HepG2 (cell line): ENCODE data around the gene SEC11A. TPM values are rescaled to one million over a fixed set of nuclear protein-coding genes. Genes with fewer than 3 reads are reported as not detected.

ENCODE experiments used
- CENPX ChIP-seq: sonication (generic); formaldehyde crosslinking; IDR thresholded peaks from 2 replicates; pipeline ENCODE4 v1.9.0; 2021; ENCODE audit warnings: mild to moderate bottlenecking, missing genetic modification reagents, moderate library complexity
- CTCF ChIP-seq: sonication (generic); formaldehyde crosslinking; IDR thresholded peaks from 2 replicates; pipeline ENCODE4 v1.5.0; 2020; ENCODE audit warnings: mild to moderate bottlenecking, missing genetic modification reagents, moderate library complexity
- E2F5 ChIP-seq: sonication (generic); formaldehyde crosslinking; conservative IDR thresholded peaks from 2 replicates; pipeline ENCODE4 v1.4.0; 2020; ENCODE audit warnings: missing genetic modification reagents
- ELF3 ChIP-seq: IDR thresholded peaks from 2 replicates; pipeline ENCODE4 v1.6.1; 2016; ENCODE audit warnings: missing genetic modification reagents, missing compliant biosample characterization
- HNRNPL ChIP-seq: fragments of 200-400 bp; formaldehyde crosslinking; IDR thresholded peaks from 2 replicates; pipeline ENCODE4 v1.6.1; 2017; ENCODE audit warnings: mild to moderate bottlenecking, low read depth, low read length
- ISX ChIP-seq: sonication (generic); formaldehyde crosslinking; conservative IDR thresholded peaks from 2 replicates; pipeline ENCODE4 v1.5.0; 2020; ENCODE audit warnings: missing genetic modification reagents
- NFYC ChIP-seq: IDR thresholded peaks from 2 replicates; pipeline ENCODE4 v1.6.1; 2016; ENCODE audit warnings: missing genetic modification reagents, missing compliant biosample characterization
- PTBP1 ChIP-seq: fragments of 200-400 bp; formaldehyde crosslinking; IDR thresholded peaks from 2 replicates; pipeline ENCODE4 v1.6.1; 2018; ENCODE audit warnings: low read length, low read depth; ENCODE audit not compliant: poor library complexity, severe bottlenecking
- REPIN1 ChIP-seq: sonication (generic); formaldehyde crosslinking; IDR thresholded peaks from 2 replicates; pipeline ENCODE4 v1.8.0; 2022; ENCODE audit warnings: missing genetic modification reagents, low read depth, mild to moderate bottlenecking, borderline replicate concordance
- REST ChIP-seq, 2 experiments: IDR thresholded peaks; 2 replicates each; pipeline ENCODE4 v1.6.1; 2011 to 2012; ENCODE audit warnings: low read length in 2 of 2, borderline replicate concordance in 1 of 2, low read depth in 1 of 2, mild to moderate bottlenecking in 1 of 2, moderate library complexity in 1 of 2
- ZFP1 ChIP-seq: IDR thresholded peaks from 2 replicates; pipeline ENCODE4 v1.6.1; 2016
- ZMAT3 ChIP-seq: sonication (generic); formaldehyde crosslinking; conservative IDR thresholded peaks from 2 replicates; pipeline ENCODE4 v1.7.0; 2021; ENCODE audit warnings: missing genetic modification reagents
- ZNF431 ChIP-seq: sonication (generic); formaldehyde crosslinking; IDR thresholded peaks from 2 replicates; pipeline ENCODE4 v1.9.0; 2022; ENCODE audit warnings: missing genetic modification reagents, low read depth, mild to moderate bottlenecking, borderline replicate concordance
- ZNF737 ChIP-seq: sonication (generic); formaldehyde crosslinking; IDR thresholded peaks from 2 replicates; pipeline ENCODE4 v1.5.0; 2020; ENCODE audit warnings: missing genetic modification reagents, mild to moderate bottlenecking, borderline replicate concordance
- polyA plus RNA-seq, 8 experiments: library from polyadenylated mRNA; depleted of rRNA in 3 of 8; stranded (reverse) in 7 of 8; unstranded in 1 of 8; fragments of >200 nt; fragmentation: Illumina TruSeq in 4 of 8; extraction: Trizol in 4 of 8; gene quantifications; 2 replicates each; pipeline versions ENCODE4 v1.2.1 to v1.2.3, GENCODE V29; 2011 to 2016; ENCODE audit warnings: low read depth in 4 of 8, missing spikeins in 1 of 8, mixed read lengths in 1 of 8; ENCODE audit not compliant: insufficient read depth in 1 of 8
- total RNA-seq, 5 experiments: library from RNA; depleted of rRNA; stranded (reverse); fragments of >200 nt; fragmentation: Illumina TruSeq; extraction: Trizol; gene quantifications; 2 replicates each; pipeline ENCODE4 v1.2.3, GENCODE V29; 2016; ENCODE audit warnings: low read depth in 1 of 5
- TF ChIP-seq, protein P1 (sequence below): sonication (generic); formaldehyde crosslinking; IDR thresholded peaks from 2 replicates; pipeline ENCODE4 v1.8.0; 2022; ENCODE audit warnings: low read depth, missing genetic modification reagents
- TF ChIP-seq, protein P2 (sequence below): sonication (generic); formaldehyde crosslinking; IDR thresholded peaks from 2 replicates; pipeline ENCODE4 v1.4.0; 2020; ENCODE audit warnings: mild to moderate bottlenecking, missing genetic modification reagents
- TF ChIP-seq, protein P3 (sequence below): sonication (generic); formaldehyde crosslinking; IDR thresholded peaks from 2 replicates; pipeline ENCODE4 v1.8.1; 2023; ENCODE audit warnings: mild to moderate bottlenecking, missing genetic modification reagents

Gene SEC11A
- total and polyA plus RNA-seq, 2 of the 13 experiments (the other 11 are each of a cell fraction or from before 2014, with no cell fraction given), result 141 to 230 TPM

- no peak for TF ChIP-seq E2F5
- peak in 1 of 2 experiments; percentile 36; a peak in 1 of 4 replicates for TF ChIP-seq REST (IDR thresholded peaks at IDR 0.05; ENCODE audit: borderline replicate concordance in 1 of 2, low read depth in 1 of 2, low read length in 2 of 2)
- TF ChIP-seq PTBP1, result peak; percentile 39
- TF ChIP-seq, protein P1, sequence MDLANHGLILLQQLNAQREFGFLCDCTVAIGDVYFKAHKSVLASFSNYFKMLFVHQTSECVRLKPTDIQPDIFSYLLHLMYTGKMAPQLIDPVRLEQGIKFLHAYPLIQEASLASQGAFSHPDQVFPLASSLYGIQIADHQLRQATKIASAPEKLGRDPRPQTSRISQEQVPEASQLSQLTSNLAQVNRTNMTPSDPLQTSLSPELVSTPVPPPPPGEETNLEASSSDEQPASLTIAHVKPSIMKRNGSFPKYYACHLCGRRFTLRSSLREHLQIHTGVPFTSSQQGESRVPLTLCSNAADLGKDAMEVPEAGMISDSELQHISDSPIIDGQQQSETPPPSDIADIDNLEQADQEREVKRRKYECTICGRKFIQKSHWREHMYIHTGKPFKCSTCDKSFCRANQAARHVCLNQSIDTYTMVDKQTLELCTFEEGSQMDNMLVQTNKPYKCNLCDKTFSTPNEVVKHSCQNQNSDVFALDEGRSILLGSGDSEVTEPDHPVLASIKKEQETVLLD (CRISPR knock-in tag), result peak; percentile 53
- no peak for TF ChIP-seq ZNF737 (CRISPR knock-in tag)
- TF ChIP-seq NFYC, result no peak
- TF ChIP-seq ZMAT3 (CRISPR knock-in tag), result peak; percentile 87; the same call in 1 of the 2 replicates
- TF ChIP-seq, protein P2, sequence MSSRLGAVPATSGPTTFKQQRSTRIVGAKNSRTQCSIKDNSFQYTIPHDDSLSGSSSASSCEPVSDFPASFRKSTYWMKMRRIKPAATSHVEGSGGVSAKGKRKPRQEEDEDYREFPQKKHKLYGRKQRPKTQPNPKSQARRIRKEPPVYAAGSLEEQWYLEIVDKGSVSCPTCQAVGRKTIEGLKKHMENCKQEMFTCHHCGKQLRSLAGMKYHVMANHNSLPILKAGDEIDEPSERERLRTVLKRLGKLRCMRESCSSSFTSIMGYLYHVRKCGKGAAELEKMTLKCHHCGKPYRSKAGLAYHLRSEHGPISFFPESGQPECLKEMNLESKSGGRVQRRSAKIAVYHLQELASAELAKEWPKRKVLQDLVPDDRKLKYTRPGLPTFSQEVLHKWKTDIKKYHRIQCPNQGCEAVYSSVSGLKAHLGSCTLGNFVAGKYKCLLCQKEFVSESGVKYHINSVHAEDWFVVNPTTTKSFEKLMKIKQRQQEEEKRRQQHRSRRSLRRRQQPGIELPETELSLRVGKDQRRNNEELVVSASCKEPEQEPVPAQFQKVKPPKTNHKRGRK (CRISPR knock-in tag), result no peak
- TF ChIP-seq ZFP1 (CRISPR knock-in tag), result no peak
- 0 out of 2 replicates have a peak, but pooled peaks have one; percentile 39 for TF ChIP-seq ZNF431 (CRISPR knock-in tag)
- peak; percentile 95 for TF ChIP-seq HNRNPL
- peak; percentile 80 for TF ChIP-seq CTCF (CRISPR knock-in tag)
- TF ChIP-seq ELF3 (CRISPR knock-in tag), result peak; percentile 48; the same call in 1 of the 2 replicates
- no peak for TF ChIP-seq ISX
- no peak for TF ChIP-seq REPIN1 (CRISPR knock-in tag)
- no peak for TF ChIP-seq CENPX
- TF ChIP-seq, protein P3, sequence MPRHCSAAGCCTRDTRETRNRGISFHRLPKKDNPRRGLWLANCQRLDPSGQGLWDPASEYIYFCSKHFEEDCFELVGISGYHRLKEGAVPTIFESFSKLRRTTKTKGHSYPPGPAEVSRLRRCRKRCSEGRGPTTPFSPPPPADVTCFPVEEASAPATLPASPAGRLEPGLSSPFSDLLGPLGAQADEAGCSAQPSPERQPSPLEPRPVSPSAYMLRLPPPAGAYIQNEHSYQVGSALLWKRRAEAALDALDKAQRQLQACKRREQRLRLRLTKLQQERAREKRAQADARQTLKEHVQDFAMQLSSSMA (CRISPR knock-in tag), result no peak
Observed at GRCh38 chr15:84658080-84658787, 57.7 kb downstream of the SEC11A start, which contains the start of gene NMB (continued).
